Tibial nerve (tissue), 4 donors: Measurements from ENCODE around the gene DNAJC5G. TPM values are rescaled to one million over a fixed set of nuclear protein-coding genes. Genes with fewer than 3 reads are reported as not detected.

Experiments
- DNase-seq, 2 donors: peaks; one replicate each; pipeline ENCODE4 v3.0.0-alpha.2; 2019; ENCODE audit warnings: low spot score in 2 of 2
- H3K27ac ChIP-seq, 4 donors: fragments of 200-600 bp; sonication (generic) in 3 of 4; one replicate each; pipeline ENCODE4 v1.5.1; 2017 to 2019; ENCODE audit warnings: mild to moderate bottlenecking in 1 of 4
- H3K27me3 ChIP-seq, 2 donors: fragments of 200-600 bp; sonication (generic) in 1 of 2; one replicate each; pipeline versions ENCODE4 v1.5.1 to v1.6.0; 2017 to 2019
- H3K36me3 ChIP-seq, 3 donors: fragments of 200-600 bp; sonication (generic); one replicate each; pipeline ENCODE4 v1.5.1; 2018 to 2019
- H3K4me1 ChIP-seq, 4 donors: fragments of 200-600 bp; sonication (generic) in 3 of 4; one replicate each; pipeline ENCODE4 v1.5.1; 2017 to 2019
- H3K4me3 ChIP-seq, 4 donors: fragments of 200-600 bp; sonication (generic) in 3 of 4; one replicate each; pipeline ENCODE4 v1.5.1; 2017 to 2019; ENCODE audit warnings: mild to moderate bottlenecking in 1 of 4, moderate library complexity in 1 of 4
- H3K9me3 ChIP-seq, 4 donors: fragments of 200-600 bp; sonication (generic) in 3 of 4; one replicate each; pipeline ENCODE4 v1.5.1; 2017 to 2019
- EP300 ChIP-seq, 2 donors: sonication (generic); formaldehyde crosslinking; IDR thresholded peaks; one replicate each; pipeline ENCODE4 v1.6.1; 2017; ENCODE audit warnings: antibody characterized with exemption in 2 of 2, mild to moderate bottlenecking in 1 of 2
- POLR2A ChIP-seq, 2 donors: fragments of 450-650 bp; IDR thresholded peaks; one replicate each; pipeline ENCODE4 v1.6.1; 2017; ENCODE audit warnings: antibody characterized with exemption in 2 of 2, mild to moderate bottlenecking in 2 of 2, moderate library complexity in 2 of 2
- WGBS, 2 donors: methylation state at CpG; one replicate each; pipeline ENCODE4 v1.1.5; 2018; 5-methylcytosine and 5-hydroxymethylcytosine counted together
- total RNA-seq, 4 donors: library from RNA; depleted of rRNA; stranded (reverse); fragments of >200 nt; gene quantifications; one replicate each; pipeline ENCODE4 v1.1.0, GENCODE V29; 2016
- TF ChIP-seq, protein P1 (sequence below), 5 experiments: fragments of 200-600 bp in 3 of 5; fragments of 450-650 bp in 2 of 5; sonication (generic) in 3 of 5; IDR thresholded peaks; one replicate each; pipeline ENCODE4 v1.5.1; 2016 to 2019; ENCODE audit warnings: antibody characterized with exemption in 5 of 5, mild to moderate bottlenecking in 3 of 5, moderate library complexity in 2 of 5

The DNAJC5G gene
- total RNA-seq, 4 donors from 2014 or later = 2.5 TPM; not detected in 3

DNA sequence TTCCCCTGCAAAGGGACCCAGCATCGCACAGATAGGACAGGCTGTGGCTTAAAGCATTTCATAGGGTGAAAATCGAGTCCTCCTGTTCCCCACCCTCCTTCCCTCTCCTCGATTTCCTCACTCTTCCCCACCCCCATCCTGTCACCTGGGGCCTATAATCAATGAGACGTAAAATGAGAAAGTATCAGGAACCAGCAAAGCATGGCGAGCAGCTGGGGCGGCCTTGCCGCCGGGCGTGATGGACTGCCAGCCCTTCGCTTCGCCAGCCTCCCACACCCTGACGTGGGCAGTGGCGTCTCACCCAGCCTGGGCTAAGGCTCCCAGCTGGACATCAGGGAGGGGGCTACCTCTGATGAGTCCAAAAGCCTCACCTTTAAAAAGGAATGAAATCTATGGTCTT, 23.5 kb upstream of the DNAJC5G start:
- H3K4me3 ChIP-seq = no peak overlapping the region
- DNase-seq = no peak
- H3K27me3 ChIP-seq = peaks cover 0 to 63% of the 10 kb centered on the region in 2 donors
- no peak overlapping the region for H3K27ac ChIP-seq
- whole genome bisulfite sequencing, 2 donors = 75 to 82% methylated on average over 13 of the region's 13 CpGs
- no peak for TF ChIP-seq EP300 (IDR thresholded peaks at IDR 0.05)
- no peak for TF ChIP-seq POLR2A (IDR thresholded peaks at IDR 0.05)
- TF ChIP-seq, protein P1, sequence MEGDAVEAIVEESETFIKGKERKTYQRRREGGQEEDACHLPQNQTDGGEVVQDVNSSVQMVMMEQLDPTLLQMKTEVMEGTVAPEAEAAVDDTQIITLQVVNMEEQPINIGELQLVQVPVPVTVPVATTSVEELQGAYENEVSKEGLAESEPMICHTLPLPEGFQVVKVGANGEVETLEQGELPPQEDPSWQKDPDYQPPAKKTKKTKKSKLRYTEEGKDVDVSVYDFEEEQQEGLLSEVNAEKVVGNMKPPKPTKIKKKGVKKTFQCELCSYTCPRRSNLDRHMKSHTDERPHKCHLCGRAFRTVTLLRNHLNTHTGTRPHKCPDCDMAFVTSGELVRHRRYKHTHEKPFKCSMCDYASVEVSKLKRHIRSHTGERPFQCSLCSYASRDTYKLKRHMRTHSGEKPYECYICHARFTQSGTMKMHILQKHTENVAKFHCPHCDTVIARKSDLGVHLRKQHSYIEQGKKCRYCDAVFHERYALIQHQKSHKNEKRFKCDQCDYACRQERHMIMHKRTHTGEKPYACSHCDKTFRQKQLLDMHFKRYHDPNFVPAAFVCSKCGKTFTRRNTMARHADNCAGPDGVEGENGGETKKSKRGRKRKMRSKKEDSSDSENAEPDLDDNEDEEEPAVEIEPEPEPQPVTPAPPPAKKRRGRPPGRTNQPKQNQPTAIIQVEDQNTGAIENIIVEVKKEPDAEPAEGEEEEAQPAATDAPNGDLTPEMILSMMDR (IDR thresholded peaks at IDR 0.05) = no peak
- no peaks in the 10 kb centered on the region for H3K9me3 ChIP-seq
- peaks cover 0 to 7% (median 0%) of the 10 kb centered on the region in 4 donors for H3K4me1 ChIP-seq
- H3K36me3 ChIP-seq = no peaks in the 10 kb centered on the region

DNA sequence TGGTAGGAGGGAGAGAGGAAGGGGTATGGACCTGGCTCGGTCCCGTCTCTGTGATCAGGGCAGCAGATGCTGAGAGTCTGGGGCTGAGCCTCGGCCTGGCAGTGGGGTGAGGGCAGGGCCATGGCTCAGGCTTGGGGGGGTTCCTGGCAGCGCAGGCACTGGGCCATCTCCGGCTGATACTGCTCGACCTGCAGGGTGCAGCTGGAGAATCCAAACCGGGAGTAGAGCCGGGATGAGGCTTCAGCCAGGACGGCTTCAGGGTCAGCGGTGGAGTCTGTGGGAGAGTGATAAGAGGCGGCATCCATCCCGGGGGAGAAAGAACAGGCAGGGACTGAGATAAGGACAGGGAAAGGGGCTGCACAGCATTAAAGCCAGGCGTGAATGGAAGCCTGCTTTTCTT, 20.0 kb upstream of the DNAJC5G start:
- H3K27me3 ChIP-seq = peaks cover 0 to 89% of the 10 kb centered on the region in 2 donors
- WGBS, 2 donors = 43 to 46% methylated on average over 13 of the region's 13 CpGs

DNA sequence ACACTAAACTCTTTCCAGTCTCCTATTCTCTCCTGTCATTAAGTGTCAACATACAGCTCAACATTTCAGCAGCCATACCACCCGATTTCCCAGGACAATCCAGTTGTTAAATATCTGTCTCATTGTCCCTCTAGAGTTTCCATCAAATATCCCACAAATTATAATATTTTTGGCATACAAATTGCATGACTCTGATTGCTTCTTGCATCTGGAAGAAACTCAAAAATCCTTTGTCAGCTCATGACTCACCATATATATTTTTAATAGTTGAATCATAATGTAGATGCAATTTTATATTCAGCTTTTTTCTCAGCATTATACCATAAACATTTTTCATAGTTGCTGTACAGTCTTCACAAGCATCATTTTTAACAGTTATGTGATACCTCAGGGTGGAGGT, 19.6 kb upstream of the DNAJC5G start:
- Histone ChIP-seq H3K36me3 (no peaks in the 10 kb centered on the region), H3K9me3 (no peaks in the 10 kb centered on the region), H3K27ac (no peak overlapping the region), H3K4me3 (no peak overlapping the region), H3K27me3 (peaks cover 0 to 89% of the 10 kb centered on the region in 2 donors), H3K4me1 (peaks cover 0 to under 1% (median 0%) of the 10 kb centered on the region in 4 donors)
- DNase-seq = no peak
- TF ChIP-seq POLR2A (IDR thresholded peaks at IDR 0.05) = no peak
- TF ChIP-seq, protein P1 (IDR thresholded peaks at IDR 0.05) = no peak
- TF ChIP-seq EP300 (IDR thresholded peaks at IDR 0.05) = no peak
- WGBS, 2 donors = 25 to 31% methylated on average over 1 of the region's 1 CpG

More for the DNA sequence above, 20.0 kb upstream of the DNAJC5G start:
- TF ChIP-seq, protein P1 (IDR thresholded peaks at IDR 0.05) = no peak
- TF ChIP-seq POLR2A (IDR thresholded peaks at IDR 0.05) (no peak), EP300 (IDR thresholded peaks at IDR 0.05) (no peak)
- H3K27ac ChIP-seq = no peak overlapping the region
- no peak for DNase-seq
- H3K9me3 ChIP-seq = no peaks in the 10 kb centered on the region
- H3K4me3 ChIP-seq = no peak overlapping the region
- peaks cover 0 to 5% (median 0%) of the 10 kb centered on the region in 4 donors for H3K4me1 ChIP-seq
- no peaks in the 10 kb centered on the region for H3K36me3 ChIP-seq

DNA sequence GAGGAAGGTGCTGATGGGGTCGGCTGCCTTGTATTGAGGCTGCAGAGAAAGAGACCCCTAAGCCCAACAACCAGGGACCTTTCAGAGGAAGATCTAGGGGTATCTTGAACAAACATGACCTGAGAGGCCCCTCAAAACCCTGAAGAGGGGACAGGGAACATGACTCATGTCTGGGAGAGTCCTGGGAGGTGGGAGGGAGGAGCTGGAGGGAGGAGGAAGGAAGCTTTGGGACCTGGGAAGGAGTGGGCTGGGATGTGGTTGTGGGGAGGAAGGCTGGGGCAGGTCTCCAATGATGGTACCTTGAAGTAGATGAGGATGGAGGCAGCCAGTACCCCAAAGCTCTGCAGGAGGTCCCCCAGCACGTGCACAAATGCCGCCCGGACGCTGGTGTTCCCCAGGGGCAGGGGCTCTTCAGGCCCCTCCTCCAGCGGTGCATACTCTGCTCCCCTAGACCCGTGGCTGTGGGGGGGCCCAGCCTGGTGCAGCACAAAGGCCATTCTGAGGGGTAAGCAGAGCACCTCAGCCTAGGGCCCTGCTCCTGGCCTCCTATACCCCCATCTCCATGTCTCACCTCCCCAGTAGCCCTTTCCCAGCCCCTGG, 18.3 kb upstream of the DNAJC5G start:
- WGBS, 2 donors = 76 to 77% methylated on average over 7 of the region's 7 CpGs
- H3K4me3 ChIP-seq = no peak overlapping the region
- DNase-seq = no peak
- H3K27ac ChIP-seq = no peak overlapping the region
- no peaks in the 10 kb centered on the region for H3K9me3 ChIP-seq
- peaks cover 0 to 90% of the 10 kb centered on the region in 2 donors for H3K27me3 ChIP-seq
- H3K4me1 ChIP-seq = peaks cover 0 to 5% (median 2%) of the 10 kb centered on the region in 4 donors
- no peaks in the 10 kb centered on the region for H3K36me3 ChIP-seq
- TF ChIP-seq, protein P1 (IDR thresholded peaks at IDR 0.05) = no peak
- TF ChIP-seq EP300 (IDR thresholded peaks at IDR 0.05) = no peak
- no peak for TF ChIP-seq POLR2A (IDR thresholded peaks at IDR 0.05)

DNA sequence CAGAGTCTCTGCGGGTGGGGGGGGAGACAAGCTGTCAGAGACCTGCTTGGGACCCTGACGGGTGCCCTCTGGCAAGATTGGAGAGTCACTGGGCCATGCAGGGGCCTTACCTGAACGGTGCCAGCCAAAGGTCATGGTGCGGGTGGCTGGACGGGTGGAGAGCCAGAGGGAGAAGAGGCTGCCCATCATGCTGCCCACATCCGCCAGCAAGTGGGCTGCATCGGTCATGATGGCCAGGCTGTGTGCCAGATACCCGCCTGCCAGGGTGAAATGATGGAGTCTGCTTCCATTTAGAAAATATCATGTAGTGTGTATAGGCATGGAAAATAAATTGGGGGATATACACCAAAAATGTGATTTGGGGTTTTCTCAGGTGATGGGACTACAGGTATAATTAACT, 17.2 kb upstream of the DNAJC5G start:
- DNase-seq = no peak
- Histone ChIP-seq H3K4me3 (no peak overlapping the region), H3K36me3 (no peaks in the 10 kb centered on the region), H3K27ac (no peak overlapping the region), H3K4me1 (peaks cover 0 to 16% (median 12%) of the 10 kb centered on the region in 4 donors), H3K9me3 (no peaks in the 10 kb centered on the region), H3K27me3 (peaks cover 0 to 88% of the 10 kb centered on the region in 2 donors)
- TF ChIP-seq POLR2A (IDR thresholded peaks at IDR 0.05) = no peak
- TF ChIP-seq, protein P1 (IDR thresholded peaks at IDR 0.05) = no peak
- no peak for TF ChIP-seq EP300 (IDR thresholded peaks at IDR 0.05)
- 81 to 88% methylated on average over 8 of the region's 8 CpGs for WGBS, 2 donors
